Mesenchymal stem cell (in vitro differentiated cells and primary cell): Measurements from ENCODE around the gene CDK3.

ENCODE experiments used
- DNase-seq: peaks from one replicate; pipeline ENCODE4 v3.0.0-alpha.2; 2013
- H2AFZ ChIP-seq: one replicate; pipeline ENCODE4 v1.6.1; 2013; ENCODE audit warnings: low read depth, mild to moderate bottlenecking, control low read depth, inconsistent platforms, low read length, moderate library complexity
- H2AK5ac ChIP-seq: 2 replicates; pipeline ENCODE4 v1.6.1; 2013; ENCODE audit warnings: low read length, moderate library complexity, mild to moderate bottlenecking, inconsistent platforms; ENCODE audit not compliant: severe bottlenecking
- H2BK120ac ChIP-seq: one replicate; pipeline ENCODE4 v1.6.1; 2013; ENCODE audit warnings: low read depth, mild to moderate bottlenecking, inconsistent platforms, low read length, moderate library complexity
- H2BK12ac ChIP-seq, 2 experiments: one replicate each; pipeline ENCODE4 v1.6.1; 2013; ENCODE audit warnings: inconsistent platforms in 2 of 2, low read length in 2 of 2, mild to moderate bottlenecking in 2 of 2, moderate library complexity in 2 of 2, control low read depth in 1 of 2
- H2BK15ac ChIP-seq: one replicate; pipeline ENCODE4 v1.6.1; 2013; ENCODE audit warnings: mild to moderate bottlenecking, low read depth, inconsistent platforms; ENCODE audit not compliant: poor library complexity, severe bottlenecking
- H2BK5ac ChIP-seq: 2 replicates; pipeline ENCODE4 v1.6.1; 2013; ENCODE audit warnings: low read depth, mild to moderate bottlenecking, low read length, control low read depth, inconsistent platforms; ENCODE audit not compliant: poor library complexity, severe bottlenecking
- H3K14ac ChIP-seq, 2 experiments: one replicate each; pipeline ENCODE4 v1.6.1; 2013; ENCODE audit warnings: inconsistent platforms in 2 of 2, low read length in 2 of 2, control low read depth in 1 of 2, mild to moderate bottlenecking in 1 of 2, moderate library complexity in 1 of 2
- H3K18ac ChIP-seq, 2 experiments: one replicate each; pipeline ENCODE4 v1.6.1; 2013; ENCODE audit warnings: inconsistent platforms in 2 of 2, low read length in 2 of 2, control low read depth in 1 of 2, low read depth in 1 of 2, mild to moderate bottlenecking in 1 of 2
- H3K23ac ChIP-seq, 2 experiments: one replicate each; pipeline ENCODE4 v1.6.1; 2013; ENCODE audit warnings: inconsistent platforms in 2 of 2, low read length in 2 of 2, mild to moderate bottlenecking in 2 of 2, moderate library complexity in 2 of 2, control low read depth in 1 of 2
- H3K27ac ChIP-seq: 2 replicates; pipeline ENCODE4 v1.5.1; 2013; ENCODE audit warnings: mild to moderate bottlenecking, moderate library complexity, low read length, control low read depth, inconsistent platforms; ENCODE audit not compliant: poor library complexity, severe bottlenecking
- H3K27me3 ChIP-seq, 2 experiments: 2 replicates each; pipeline versions ENCODE4 v1.6.1 to v1.7.0; 2013; ENCODE audit warnings: low read length in 2 of 2, mild to moderate bottlenecking in 2 of 2, moderate library complexity in 2 of 2, control low read depth in 1 of 2, inconsistent platforms in 1 of 2; ENCODE audit not compliant: control insufficient read depth in 1 of 2, insufficient read depth in 1 of 2
- H3K36me3 ChIP-seq, 2 experiments: 2 replicates each; pipeline versions ENCODE4 v1.6.1 to v1.7.0; 2013; ENCODE audit warnings: low read length in 2 of 2, control low read depth in 1 of 2, inconsistent platforms in 1 of 2, low read depth in 1 of 2, mild to moderate bottlenecking in 1 of 2; ENCODE audit not compliant: insufficient read depth in 2 of 2, control insufficient read depth in 1 of 2
- H3K4ac ChIP-seq, 2 experiments: one replicate each; pipeline ENCODE4 v1.6.1; 2013; ENCODE audit warnings: inconsistent platforms in 2 of 2, low read length in 2 of 2, mild to moderate bottlenecking in 2 of 2, moderate library complexity in 2 of 2, control low read depth in 1 of 2, low read depth in 1 of 2
- H3K4me1 ChIP-seq: 2 replicates; pipeline ENCODE4 v1.6.1; 2013; ENCODE audit warnings: low read depth, low read length, control low read depth; ENCODE audit not compliant: control insufficient read depth, insufficient read depth
- H3K4me2 ChIP-seq: 2 replicates; pipeline ENCODE4 v1.6.1; 2013; ENCODE audit warnings: low read length, mild to moderate bottlenecking, inconsistent platforms; ENCODE audit not compliant: poor library complexity, severe bottlenecking
- H3K4me3 ChIP-seq, 2 experiments: 2 replicates each; pipeline versions ENCODE4 v1.5.1 to v1.7.0; 2013; ENCODE audit warnings: low read length in 2 of 2, mild to moderate bottlenecking in 2 of 2, control low read depth in 1 of 2, low read depth in 1 of 2; ENCODE audit not compliant: insufficient read depth in 1 of 2
- H3K79me1 ChIP-seq: replicated peaks from 2 replicates; pipeline ENCODE4 v1.6.1; 2013; ENCODE audit warnings: mild to moderate bottlenecking, control low read depth, low read length, inconsistent platforms; ENCODE audit not compliant: poor library complexity, severe bottlenecking
- H3K9ac ChIP-seq: 2 replicates; pipeline ENCODE4 v1.7.0; 2013; ENCODE audit warnings: mild to moderate bottlenecking, low read length, moderate library complexity
- H3K9me3 ChIP-seq: 2 replicates; pipeline ENCODE4 v1.7.0; 2013; ENCODE audit warnings: mild to moderate bottlenecking, low read length; ENCODE audit not compliant: control insufficient read depth
- H4K8ac ChIP-seq: one replicate; pipeline ENCODE4 v1.6.1; 2013; ENCODE audit warnings: inconsistent platforms, mild to moderate bottlenecking, low read length, moderate library complexity
- H4K91ac ChIP-seq: one replicate; pipeline ENCODE4 v1.6.1; 2013; ENCODE audit warnings: mild to moderate bottlenecking, low read length, inconsistent platforms
- whole genome bisulfite sequencing: methylation state at CpG from one replicate; pipeline ENCODE4 v1.1.7; 2013; ENCODE audit warnings: mixed read lengths; 5-methylcytosine and 5-hydroxymethylcytosine counted together

The CDK3 gene

DNA sequence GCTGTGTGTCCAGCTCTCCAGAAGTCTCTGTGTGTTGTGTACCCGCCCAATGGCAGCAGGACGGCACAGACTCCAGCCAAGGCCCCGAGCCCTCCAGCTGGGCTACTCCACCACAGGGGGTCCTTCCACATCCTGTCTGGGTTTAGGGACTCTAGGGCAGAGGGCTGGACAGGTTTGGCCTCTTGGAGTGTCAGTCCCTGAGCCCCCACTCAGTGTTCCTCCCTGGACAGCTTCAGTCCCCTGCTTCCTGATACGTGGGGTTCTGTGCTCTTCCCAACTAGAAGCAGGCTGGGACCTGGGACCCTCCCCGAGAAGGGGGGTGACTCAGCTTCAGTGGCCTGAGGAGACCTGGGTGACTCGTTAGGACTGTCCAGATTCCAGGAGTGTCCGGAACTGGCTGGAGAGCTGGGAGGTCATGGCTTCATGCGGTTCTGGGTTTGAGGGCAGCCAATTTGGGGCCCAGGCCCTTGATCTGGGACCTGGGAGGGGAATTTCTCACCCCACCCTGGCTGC is 4.2 kb downstream of the CDK3 start:
- Histone ChIP-seq H3K9ac (no peak overlapping the region), H2BK5ac (no peak overlapping the region), H2AFZ (no peak overlapping the region), H3K9me3 (no peaks in the 10 kb centered on the region), H2AK5ac (peak overlapping the region; percentile 41), H3K79me1 (no peaks in the 10 kb centered on the region), H3K18ac (no peak overlapping the region), H3K27me3 (peaks cover 0 to 4% of the 10 kb centered on the region in 2 experiments), H3K4me3 (no peak overlapping the region), H2BK15ac (peak overlapping the region; percentile 12), H4K91ac (no peak overlapping the region), H4K8ac (no peak overlapping the region), H3K36me3 (peaks cover 4 to 57% of the 10 kb centered on the region in 2 experiments), H3K4ac (no peak overlapping the region), H3K4me2 (peak overlapping the region; percentile 12), H2BK12ac (no peak overlapping the region), H3K23ac (no peak overlapping the region), H2BK120ac (no peak overlapping the region), H3K14ac (no peak overlapping the region), H3K4me1 (peaks cover 14% of the 10 kb centered on the region), H3K27ac (peak overlapping the region; percentile 54)
- 69% methylated on average over 8 of the region's 8 CpGs for WGBS
- no peak for DNase-seq

DNA sequence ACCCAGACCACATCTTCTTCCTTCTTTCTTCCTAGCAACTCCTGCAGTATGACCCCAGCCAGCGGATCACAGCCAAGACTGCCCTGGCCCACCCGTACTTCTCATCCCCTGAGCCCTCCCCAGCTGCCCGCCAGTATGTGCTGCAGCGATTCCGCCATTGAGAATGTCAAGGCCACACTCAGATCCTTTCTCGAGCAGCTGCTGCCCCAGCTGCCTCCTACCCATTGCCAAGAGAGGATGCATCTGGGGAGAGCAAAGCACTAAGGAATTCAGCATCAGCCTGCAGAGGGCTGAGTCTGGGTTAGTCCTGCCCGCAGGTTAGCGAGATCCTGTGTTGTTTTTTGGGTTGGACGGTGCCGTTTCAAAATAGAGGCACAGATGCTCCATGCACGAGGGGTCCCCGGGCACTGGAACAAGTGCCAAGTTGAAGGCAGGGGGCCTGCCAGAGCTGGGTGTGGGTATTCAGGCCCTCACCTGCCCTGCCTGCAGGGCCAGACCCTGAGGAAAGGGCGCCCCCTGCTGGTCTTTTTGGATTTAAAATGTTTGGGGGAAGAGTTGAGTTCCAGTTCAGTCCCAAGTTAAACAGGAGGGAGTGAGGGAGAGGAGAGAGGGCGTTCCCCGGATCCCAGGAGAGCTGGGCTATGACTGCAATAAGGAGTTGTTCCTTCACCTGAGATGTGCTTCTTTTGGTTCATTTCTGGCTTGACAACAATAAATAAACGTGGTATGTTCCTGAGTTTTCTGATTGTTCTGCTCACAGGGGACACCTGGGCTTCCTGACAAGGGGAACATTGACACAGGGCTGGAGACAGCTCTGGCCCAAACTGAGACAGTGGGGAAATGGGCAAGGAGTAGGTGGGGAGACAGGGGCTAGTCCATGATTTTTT is 4.9 kb downstream of the CDK3 start:
- Histone ChIP-seq H3K36me3 (peaks cover 0 to 51% of the 10 kb centered on the region in 2 experiments), H2AFZ (no peak overlapping the region)
- WGBS, result 77% methylated on average over 16 of the region's 16 CpGs

DNA sequence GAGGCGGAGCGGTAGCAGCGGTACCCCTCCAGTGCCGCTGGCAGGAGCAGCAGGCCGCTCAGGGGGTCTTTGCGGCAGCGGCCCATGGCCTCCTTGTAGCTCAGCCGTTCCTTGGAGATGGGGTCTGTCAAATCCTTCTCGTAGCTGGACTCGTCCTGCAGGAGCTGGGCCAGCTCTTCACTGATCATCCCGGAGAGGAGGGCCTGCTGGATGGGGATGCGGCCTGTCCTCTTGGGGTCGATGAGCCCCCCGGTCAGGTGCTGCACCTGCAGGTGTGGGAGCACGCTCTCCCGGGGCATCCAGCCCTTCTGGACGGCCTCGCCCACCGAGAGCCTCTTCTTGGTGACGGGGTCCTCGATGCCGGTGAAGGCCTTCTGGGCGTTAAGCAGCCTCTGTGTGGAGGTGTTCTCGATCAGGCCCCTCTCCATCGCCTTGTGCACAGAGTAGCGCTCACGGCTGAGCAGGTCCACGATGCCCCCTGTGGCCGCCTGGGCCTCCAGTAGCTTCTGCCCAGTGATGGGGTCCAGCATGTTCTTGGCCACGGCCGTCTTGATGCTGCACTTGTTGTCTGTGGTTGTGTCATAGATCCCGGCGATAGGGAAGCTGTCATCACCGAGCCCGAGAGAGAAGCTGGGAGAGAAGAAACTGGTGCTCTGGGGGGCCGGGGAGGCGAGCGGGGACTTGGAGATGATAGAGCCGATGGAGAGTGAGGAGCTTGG is 6.6 kb downstream of the CDK3 start:
- WGBS, result 94% methylated on average over 39 of the region's 39 CpGs
- no peak overlapping the region for H2BK5ac ChIP-seq
- no peak overlapping the region for H3K23ac ChIP-seq
- H2BK12ac ChIP-seq, result no peak overlapping the region
- DNase-seq, result no peak
- H2AFZ ChIP-seq, result no peak overlapping the region
- H2AK5ac ChIP-seq, result no peak overlapping the region
- no peak overlapping the region for H3K27ac ChIP-seq
- no peak overlapping the region for H3K4ac ChIP-seq
- H3K4me3 ChIP-seq, result no peak overlapping the region
- H3K14ac ChIP-seq, result no peak overlapping the region
- peaks cover 0 to 18% of the 10 kb centered on the region in 2 experiments for H3K27me3 ChIP-seq
- no peak overlapping the region for H4K91ac ChIP-seq
- H3K79me1 ChIP-seq, result no peaks in the 10 kb centered on the region
- no peak overlapping the region for H3K18ac ChIP-seq
- H2BK15ac ChIP-seq, result no peak overlapping the region
- no peak overlapping the region for H3K4me2 ChIP-seq
- no peak overlapping the region for H4K8ac ChIP-seq
- H3K4me1 ChIP-seq, result peaks cover 14% of the 10 kb centered on the region
- H3K9me3 ChIP-seq, result no peaks in the 10 kb centered on the region
- H3K9ac ChIP-seq, result no peak overlapping the region
- no peak overlapping the region for H2BK120ac ChIP-seq
- peaks cover 0 to 33% of the 10 kb centered on the region in 2 experiments for H3K36me3 ChIP-seq

More for the DNA sequence above, 4.9 kb downstream of the CDK3 start:
- H3K4me3 ChIP-seq, result no peak overlapping the region
- H3K4me2 ChIP-seq, result no peak overlapping the region
- H3K27me3 ChIP-seq, result peaks cover 0 to 11% of the 10 kb centered on the region in 2 experiments
- no peaks in the 10 kb centered on the region for H3K9me3 ChIP-seq
- H2BK15ac ChIP-seq, result no peak overlapping the region
- no peak overlapping the region for H3K18ac ChIP-seq
- peak overlapping the region; percentile 69 for H4K91ac ChIP-seq
- H2AK5ac ChIP-seq, result no peak overlapping the region
- H4K8ac ChIP-seq, result peak overlapping the region; percentile 19
- no peak overlapping the region for H3K23ac ChIP-seq
- no peak overlapping the region for H2BK12ac ChIP-seq
- no peak overlapping the region for H3K14ac ChIP-seq
- peak overlapping the region; percentile 24 for H3K9ac ChIP-seq
- DNase-seq, result peak; percentile 64
- no peak overlapping the region for H3K4ac ChIP-seq
- no peak overlapping the region for H2BK120ac ChIP-seq
- no peaks in the 10 kb centered on the region for H3K79me1 ChIP-seq
- H2BK5ac ChIP-seq, result no peak overlapping the region
- peaks cover 14% of the 10 kb centered on the region for H3K4me1 ChIP-seq
- H3K27ac ChIP-seq, result peak overlapping the region; percentile 54

DNA sequence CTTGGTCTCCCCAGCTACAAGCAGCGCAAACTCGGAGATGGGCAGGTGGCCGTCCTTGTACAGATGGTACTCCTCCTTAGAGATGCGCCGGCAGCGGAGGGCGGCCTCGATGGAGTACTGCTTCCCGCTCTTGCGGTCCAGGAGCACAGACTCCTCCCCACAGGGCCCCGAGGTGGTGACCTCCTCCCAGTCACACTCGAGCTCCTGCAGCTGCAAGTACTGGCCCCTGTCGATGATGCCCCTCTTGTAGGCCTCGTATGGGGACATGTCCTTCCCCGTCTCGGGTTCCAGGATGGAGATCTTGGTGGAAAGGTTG is 7.2 kb downstream of the CDK3 start:
- no peak overlapping the region for H2BK120ac ChIP-seq
- H3K4me2 ChIP-seq, result no peak overlapping the region
- no peak overlapping the region for H3K27ac ChIP-seq
- H2AFZ ChIP-seq, result no peak overlapping the region
- H3K23ac ChIP-seq, result no peak overlapping the region
- peaks cover 14% of the 10 kb centered on the region for H3K4me1 ChIP-seq
- H3K14ac ChIP-seq, result no peak overlapping the region
- H4K91ac ChIP-seq, result no peak overlapping the region
- DNase-seq, result no peak
- H3K18ac ChIP-seq, result no peak overlapping the region
- H3K79me1 ChIP-seq, result no peaks in the 10 kb centered on the region
- no peak overlapping the region for H3K9ac ChIP-seq
- H3K27me3 ChIP-seq, result peaks cover 0 to 18% of the 10 kb centered on the region in 2 experiments
- no peak overlapping the region for H2AK5ac ChIP-seq
- no peak overlapping the region for H2BK15ac ChIP-seq
- H3K9me3 ChIP-seq, result no peaks in the 10 kb centered on the region
- no peak overlapping the region for H2BK5ac ChIP-seq
- no peak overlapping the region for H2BK12ac ChIP-seq
- H3K4me3 ChIP-seq, result no peak overlapping the region
- 89% methylated on average over 16 of the region's 16 CpGs for WGBS
- no peak overlapping the region for H4K8ac ChIP-seq
- no peak overlapping the region for H3K4ac ChIP-seq
- H3K36me3 ChIP-seq, result peaks cover 0 to 29% of the 10 kb centered on the region in 2 experiments
